KOPT-K1 (cell line): Measurements from ENCODE around the gene TUBA8.
"Not testable (repeated sequence)": the region's sequence is repeated elsewhere in the genome, so short reads cannot be mapped to it uniquely, and the experiment has no call there.

Experiments used
- H3K27ac ChIP-seq: fragments of 200-600 bp; sonication (generic); 2 replicates; pipeline ENCODE4 v1.5.1; 2016; ENCODE audit warnings: antibody characterized with exemption, mild to moderate bottlenecking, low read depth, low read length; ENCODE audit not compliant: poor library complexity, severe bottlenecking
- H3K36me3 ChIP-seq: fragments of 200-600 bp; sonication (generic); 2 replicates; pipeline ENCODE4 v1.5.1; 2017; ENCODE audit warnings: antibody characterized with exemption, mild to moderate bottlenecking, low read length, moderate library complexity; ENCODE audit not compliant: insufficient read depth
- H3K9me3 ChIP-seq: fragments of 200-600 bp; sonication (generic); 2 replicates; pipeline ENCODE4 v1.5.1; 2017; ENCODE audit warnings: antibody characterized with exemption, low read length, mild to moderate bottlenecking; ENCODE audit not compliant: insufficient read depth, poor library complexity, severe bottlenecking

Gene TUBA8

GRCh38 chr22:18121954-18122554, 11.4 kb downstream of the TUBA8 start:
- no peaks in the 10 kb centered on the region for H3K36me3 ChIP-seq
- no peaks in the 10 kb centered on the region for H3K9me3 ChIP-seq
- H3K27ac ChIP-seq, result no peak overlapping the region

- not testable (repeated sequence) for H3K36me3 ChIP-seq, H3K9me3 ChIP-seq, H3K27ac ChIP-seq
These were observed 12.9 kb downstream of the TUBA8 start for GRCh38 chr22:18123476-18124025.

- Histone ChIP-seq H3K9me3 (no peaks in the 10 kb centered on the region), H3K27ac (no peak overlapping the region), H3K36me3 (no peaks in the 10 kb centered on the region)
These were observed 16.0 kb downstream of the TUBA8 start for GRCh38 chr22:18126606-18127005.

- H3K27ac ChIP-seq, result no peak overlapping the region
- no peaks in the 10 kb centered on the region for H3K9me3 ChIP-seq
- H3K36me3 ChIP-seq, result no peaks in the 10 kb centered on the region
These were observed 19.4 kb downstream of the TUBA8 start for GRCh38 chr22:18130018-18130417.

DNA sequence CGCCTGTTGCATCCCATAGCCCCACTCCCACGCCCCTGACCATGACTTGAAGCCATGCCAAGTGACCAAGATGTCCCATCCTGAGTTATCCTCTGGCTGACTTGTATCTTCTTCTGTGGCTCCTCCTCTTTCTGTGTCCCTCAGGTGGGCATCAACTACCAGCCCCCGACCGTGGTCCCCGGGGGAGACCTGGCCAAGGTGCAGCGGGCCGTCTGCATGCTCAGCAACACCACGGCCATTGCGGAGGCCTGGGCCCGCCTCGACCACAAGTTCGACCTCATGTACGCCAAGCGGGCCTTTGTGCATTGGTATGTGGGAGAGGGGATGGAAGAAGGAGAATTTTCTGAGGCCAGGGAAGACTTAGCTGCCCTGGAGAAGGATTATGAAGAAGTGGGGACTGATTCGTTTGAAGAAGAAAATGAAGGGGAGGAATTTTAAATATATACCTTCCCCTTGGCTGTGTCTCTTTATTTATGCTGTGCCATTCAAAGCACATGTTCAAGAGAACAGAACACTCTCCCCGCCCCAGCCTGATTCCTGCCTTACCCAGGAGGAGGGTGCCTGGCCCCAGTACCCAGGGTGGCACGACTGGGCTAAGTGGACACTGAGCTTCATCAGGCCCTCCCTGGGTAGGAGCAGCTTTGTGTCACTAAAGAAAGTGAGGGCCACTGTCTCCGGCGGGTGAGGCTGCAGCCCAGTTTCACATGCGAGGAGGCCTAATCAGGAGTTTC, 20.3 kb downstream of the TUBA8 start:
- Histone ChIP-seq H3K36me3 (no peaks in the 10 kb centered on the region), H3K27ac (no peak overlapping the region), H3K9me3 (no peaks in the 10 kb centered on the region)

DNA sequence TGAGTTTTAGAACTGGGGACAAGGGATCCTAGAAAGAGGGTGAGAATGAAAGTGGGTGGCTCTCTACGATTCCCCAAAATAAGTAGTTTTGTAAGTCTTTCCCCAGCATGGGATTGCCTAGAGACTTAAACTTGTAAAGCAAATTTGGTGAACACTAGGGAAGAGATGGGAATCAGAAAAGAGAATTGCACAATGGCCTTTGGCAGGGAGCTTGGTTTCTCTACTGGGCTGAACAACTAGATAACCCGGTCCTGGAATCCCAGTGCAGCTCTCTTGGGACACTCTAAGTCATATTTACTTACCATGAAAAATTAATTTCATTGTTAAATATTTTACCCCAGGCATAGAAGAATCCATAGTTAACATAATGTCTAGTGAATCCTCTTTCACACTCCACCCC, 22.8 kb downstream of the TUBA8 start:
- no peak overlapping the region for H3K27ac ChIP-seq

GRCh38 chr22:18136563-18137320, 26.1 kb downstream of the TUBA8 start:
- Histone ChIP-seq H3K27ac (no peak overlapping the region), H3K36me3 (no peaks in the 10 kb centered on the region), H3K9me3 (peaks cover 7% of the 10 kb centered on the region)

More for the DNA sequence above, 22.8 kb downstream of the TUBA8 start:
- no peaks in the 10 kb centered on the region for H3K36me3 ChIP-seq
- H3K9me3 ChIP-seq, result no peaks in the 10 kb centered on the region

- not testable (repeated sequence) for H3K36me3 ChIP-seq, H3K9me3 ChIP-seq, H3K27ac ChIP-seq
These were observed 30.4 kb downstream of the TUBA8 start for GRCh38 chr22:18141004-18141403.

DNA sequence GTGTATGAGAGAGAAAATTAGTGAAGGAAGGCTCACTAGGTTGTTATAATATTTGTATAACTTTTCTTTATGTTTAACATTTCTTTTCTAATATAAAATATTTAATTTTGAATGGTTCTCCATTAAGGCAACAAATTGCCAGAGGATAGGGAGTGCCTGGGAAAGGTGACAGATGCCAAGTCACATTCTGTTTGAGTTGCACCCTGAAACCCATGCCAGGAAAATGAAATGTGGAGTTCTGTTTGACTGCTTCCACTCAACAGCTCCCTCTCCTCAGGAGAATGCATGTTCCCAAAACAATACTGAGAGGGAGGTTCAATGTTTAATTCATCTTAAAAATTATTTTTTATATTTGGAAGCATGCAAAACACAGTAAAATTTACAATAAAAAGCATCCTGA, 33.5 kb downstream of the TUBA8 start:
- H3K36me3 ChIP-seq, result no peaks in the 10 kb centered on the region
- H3K27ac ChIP-seq, result no peak overlapping the region
- H3K9me3 ChIP-seq, result peaks cover 7% of the 10 kb centered on the region

- peaks cover 7% of the 10 kb centered on the region for H3K9me3 ChIP-seq
- H3K36me3 ChIP-seq, result no peaks in the 10 kb centered on the region
- no peak overlapping the region for H3K27ac ChIP-seq
These were observed 35.2 kb downstream of the TUBA8 start for GRCh38 chr22:18145676-18146388.

GRCh38 chr22:18146389-18146753, 35.8 kb downstream of the TUBA8 start:
- peaks cover 2% of the 10 kb centered on the region for H3K9me3 ChIP-seq
- H3K27ac ChIP-seq, result no peak overlapping the region
- no peaks in the 10 kb centered on the region for H3K36me3 ChIP-seq

DNA sequence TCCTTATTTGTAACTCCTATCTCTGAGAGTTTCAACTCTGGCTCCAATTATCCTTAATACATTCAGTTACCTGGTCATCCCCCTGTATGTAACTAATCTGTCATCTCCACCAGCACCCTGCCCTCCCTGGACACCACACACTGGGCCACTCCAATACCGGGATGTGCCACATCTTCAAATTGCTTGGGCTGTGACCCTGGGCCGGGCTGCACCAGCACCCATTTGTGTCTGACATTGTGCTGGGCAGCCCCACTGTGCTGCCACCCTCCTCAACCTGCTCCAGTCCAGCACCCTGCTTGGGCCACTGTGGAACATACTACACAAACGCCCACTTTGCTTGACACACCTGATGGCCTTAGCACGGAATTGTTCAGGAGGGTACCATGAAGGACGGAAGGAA, 37.2 kb downstream of the TUBA8 start:
- Histone ChIP-seq H3K36me3 (no peaks in the 10 kb centered on the region), H3K9me3 (no peaks in the 10 kb centered on the region)

GRCh38 chr22:18148293-18148965, 37.8 kb downstream of the TUBA8 start:
- Histone ChIP-seq H3K36me3 (no peaks in the 10 kb centered on the region), H3K9me3 (no peaks in the 10 kb centered on the region), H3K27ac (no peak overlapping the region)

More for the DNA sequence above, 37.2 kb downstream of the TUBA8 start:
- H3K27ac ChIP-seq, result no peak overlapping the region

DNA sequence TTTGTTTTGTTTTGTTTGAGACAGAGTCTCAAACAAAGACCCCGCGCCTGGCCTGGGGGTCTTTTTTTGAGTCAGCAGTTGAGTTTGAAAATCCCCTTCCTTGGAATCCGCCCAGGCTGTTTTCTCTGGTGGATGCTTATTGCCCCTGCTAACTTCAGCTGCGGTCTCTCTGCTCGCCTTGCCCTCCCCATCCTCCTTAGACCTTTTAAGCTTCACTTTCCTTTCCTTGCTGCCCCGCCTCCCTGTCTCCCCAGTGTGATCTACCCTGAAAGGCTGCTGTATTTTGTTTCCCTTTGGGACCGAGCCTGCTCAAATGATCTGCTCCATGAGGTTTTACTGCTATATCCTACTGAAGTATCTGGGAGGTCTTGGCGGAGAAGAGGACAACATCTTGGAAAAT, 41.9 kb downstream of the TUBA8 start:
- no peak overlapping the region for H3K27ac ChIP-seq
- no peaks in the 10 kb centered on the region for H3K9me3 ChIP-seq
- peaks cover 3% of the 10 kb centered on the region; the same call in 1 of the 2 replicates for H3K36me3 ChIP-seq
